HL-60 (cell line): ENCODE measurements around the gene FPGS.

Experiments
- DNase-seq, 2 experiments: peaks; one replicate each; pipeline ENCODE4 v3.0.0-alpha.2; 2010 to 2020; ENCODE audit warnings: low read depth in 1 of 2, low spot score in 1 of 2
- H3K27ac ChIP-seq: fragments of 250-450 bp; sonication (Bioruptor Pico); replicated peaks from 2 replicates; pipeline ENCODE4 v1.5.1; 2020; ENCODE audit warnings: mild to moderate bottlenecking, moderate library complexity
- H3K27me3 ChIP-seq: fragments of 250-450 bp; sonication (Bioruptor Pico); 2 replicates; pipeline ENCODE4 v1.5.1; 2021; ENCODE audit warnings: mild to moderate bottlenecking, moderate library complexity; ENCODE audit not compliant: insufficient read depth, poor library complexity, severe bottlenecking
- H3K4me3 ChIP-seq: replicated peaks from 2 replicates; pipeline ENCODE4 v1.5.1; 2011; ENCODE audit warnings: mild to moderate bottlenecking, control low read depth, low read length; ENCODE audit not compliant: insufficient read depth
- GABPA ChIP-seq: IDR thresholded peaks from 2 replicates; pipeline ENCODE4 v1.6.1; 2012; ENCODE audit warnings: low read depth
- POLR2AphosphoS5 ChIP-seq: IDR thresholded peaks from 2 replicates; pipeline ENCODE4 v1.6.1; 2012; ENCODE audit warnings: low read depth
- SPI1 ChIP-seq: IDR thresholded peaks from 2 replicates; pipeline ENCODE4 v1.6.1; 2012; ENCODE audit warnings: low read depth, mild to moderate bottlenecking, borderline replicate concordance
- TF ChIP-seq, protein P1 (sequence below): IDR thresholded peaks from 2 replicates; pipeline ENCODE4 v1.6.1; 2012; ENCODE audit warnings: low read depth; ENCODE audit not compliant: insufficient replicate concordance
- TF ChIP-seq, protein P2 (sequence below): IDR thresholded peaks from one replicate; pipeline ENCODE4 v1.5.1; 2011; ENCODE audit warnings: low read length, control low read depth, inconsistent platforms; ENCODE audit not compliant: insufficient read depth

Gene FPGS

DNA sequence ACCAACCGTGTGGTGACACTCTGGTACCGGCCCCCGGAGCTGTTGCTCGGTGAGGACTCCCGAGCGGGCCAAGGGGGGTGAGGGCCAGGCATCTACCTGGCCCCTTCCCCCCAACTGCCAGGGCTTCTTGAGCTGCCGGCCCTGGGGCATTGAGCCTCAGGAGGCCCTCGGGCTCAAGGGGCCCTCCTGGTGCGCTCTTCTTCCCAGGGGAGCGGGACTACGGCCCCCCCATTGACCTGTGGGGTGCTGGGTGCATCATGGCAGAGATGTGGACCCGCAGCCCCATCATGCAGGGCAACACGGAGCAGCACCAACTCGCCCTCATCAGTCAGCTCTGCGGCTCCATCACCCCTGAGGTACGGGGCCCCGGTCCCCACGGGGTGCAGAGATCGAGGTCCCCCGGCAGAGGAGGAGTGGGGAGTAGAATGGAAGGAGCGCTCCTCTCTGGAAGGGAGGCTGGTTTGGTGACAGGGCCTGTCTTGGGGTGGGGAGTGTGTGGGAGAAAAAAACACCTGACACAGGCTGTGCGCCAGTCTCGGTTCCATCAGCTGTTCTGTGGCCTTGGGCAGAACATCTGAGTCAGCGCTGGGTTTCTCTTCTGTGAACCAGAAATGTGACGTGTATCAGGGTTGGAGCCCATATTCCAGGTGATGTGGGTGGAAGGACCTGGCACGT lies 14.2 kb upstream of the FPGS start:
- TF ChIP-seq, protein P1, sequence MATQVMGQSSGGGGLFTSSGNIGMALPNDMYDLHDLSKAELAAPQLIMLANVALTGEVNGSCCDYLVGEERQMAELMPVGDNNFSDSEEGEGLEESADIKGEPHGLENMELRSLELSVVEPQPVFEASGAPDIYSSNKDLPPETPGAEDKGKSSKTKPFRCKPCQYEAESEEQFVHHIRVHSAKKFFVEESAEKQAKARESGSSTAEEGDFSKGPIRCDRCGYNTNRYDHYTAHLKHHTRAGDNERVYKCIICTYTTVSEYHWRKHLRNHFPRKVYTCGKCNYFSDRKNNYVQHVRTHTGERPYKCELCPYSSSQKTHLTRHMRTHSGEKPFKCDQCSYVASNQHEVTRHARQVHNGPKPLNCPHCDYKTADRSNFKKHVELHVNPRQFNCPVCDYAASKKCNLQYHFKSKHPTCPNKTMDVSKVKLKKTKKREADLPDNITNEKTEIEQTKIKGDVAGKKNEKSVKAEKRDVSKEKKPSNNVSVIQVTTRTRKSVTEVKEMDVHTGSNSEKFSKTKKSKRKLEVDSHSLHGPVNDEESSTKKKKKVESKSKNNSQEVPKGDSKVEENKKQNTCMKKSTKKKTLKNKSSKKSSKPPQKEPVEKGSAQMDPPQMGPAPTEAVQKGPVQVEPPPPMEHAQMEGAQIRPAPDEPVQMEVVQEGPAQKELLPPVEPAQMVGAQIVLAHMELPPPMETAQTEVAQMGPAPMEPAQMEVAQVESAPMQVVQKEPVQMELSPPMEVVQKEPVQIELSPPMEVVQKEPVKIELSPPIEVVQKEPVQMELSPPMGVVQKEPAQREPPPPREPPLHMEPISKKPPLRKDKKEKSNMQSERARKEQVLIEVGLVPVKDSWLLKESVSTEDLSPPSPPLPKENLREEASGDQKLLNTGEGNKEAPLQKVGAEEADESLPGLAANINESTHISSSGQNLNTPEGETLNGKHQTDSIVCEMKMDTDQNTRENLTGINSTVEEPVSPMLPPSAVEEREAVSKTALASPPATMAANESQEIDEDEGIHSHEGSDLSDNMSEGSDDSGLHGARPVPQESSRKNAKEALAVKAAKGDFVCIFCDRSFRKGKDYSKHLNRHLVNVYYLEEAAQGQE = no peak
- TF ChIP-seq SPI1 (no peak), GABPA (no peak), POLR2AphosphoS5 (no peak)
- TF ChIP-seq, protein P2, sequence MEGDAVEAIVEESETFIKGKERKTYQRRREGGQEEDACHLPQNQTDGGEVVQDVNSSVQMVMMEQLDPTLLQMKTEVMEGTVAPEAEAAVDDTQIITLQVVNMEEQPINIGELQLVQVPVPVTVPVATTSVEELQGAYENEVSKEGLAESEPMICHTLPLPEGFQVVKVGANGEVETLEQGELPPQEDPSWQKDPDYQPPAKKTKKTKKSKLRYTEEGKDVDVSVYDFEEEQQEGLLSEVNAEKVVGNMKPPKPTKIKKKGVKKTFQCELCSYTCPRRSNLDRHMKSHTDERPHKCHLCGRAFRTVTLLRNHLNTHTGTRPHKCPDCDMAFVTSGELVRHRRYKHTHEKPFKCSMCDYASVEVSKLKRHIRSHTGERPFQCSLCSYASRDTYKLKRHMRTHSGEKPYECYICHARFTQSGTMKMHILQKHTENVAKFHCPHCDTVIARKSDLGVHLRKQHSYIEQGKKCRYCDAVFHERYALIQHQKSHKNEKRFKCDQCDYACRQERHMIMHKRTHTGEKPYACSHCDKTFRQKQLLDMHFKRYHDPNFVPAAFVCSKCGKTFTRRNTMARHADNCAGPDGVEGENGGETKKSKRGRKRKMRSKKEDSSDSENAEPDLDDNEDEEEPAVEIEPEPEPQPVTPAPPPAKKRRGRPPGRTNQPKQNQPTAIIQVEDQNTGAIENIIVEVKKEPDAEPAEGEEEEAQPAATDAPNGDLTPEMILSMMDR = no peak
- Histone ChIP-seq H3K27me3 (no peaks in the 10 kb centered on the region), H3K4me3 (no peak overlapping the region), H3K27ac (no peak overlapping the region)
- no peak for DNase-seq

DNA sequence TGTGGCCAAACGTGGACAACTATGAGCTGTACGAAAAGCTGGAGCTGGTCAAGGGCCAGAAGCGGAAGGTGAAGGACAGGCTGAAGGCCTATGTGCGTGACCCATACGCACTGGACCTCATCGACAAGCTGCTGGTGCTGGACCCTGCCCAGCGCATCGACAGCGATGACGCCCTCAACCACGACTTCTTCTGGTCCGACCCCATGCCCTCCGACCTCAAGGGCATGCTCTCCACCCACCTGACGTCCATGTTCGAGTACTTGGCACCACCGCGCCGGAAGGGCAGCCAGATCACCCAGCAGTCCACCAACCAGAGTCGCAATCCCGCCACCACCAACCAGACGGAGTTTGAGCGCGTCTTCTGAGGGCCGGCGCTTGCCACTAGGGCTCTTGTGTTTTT lies 13.5 kb upstream of the FPGS start:
- Histone ChIP-seq H3K27me3 (no peaks in the 10 kb centered on the region), H3K4me3 (no peak overlapping the region)

DNA sequence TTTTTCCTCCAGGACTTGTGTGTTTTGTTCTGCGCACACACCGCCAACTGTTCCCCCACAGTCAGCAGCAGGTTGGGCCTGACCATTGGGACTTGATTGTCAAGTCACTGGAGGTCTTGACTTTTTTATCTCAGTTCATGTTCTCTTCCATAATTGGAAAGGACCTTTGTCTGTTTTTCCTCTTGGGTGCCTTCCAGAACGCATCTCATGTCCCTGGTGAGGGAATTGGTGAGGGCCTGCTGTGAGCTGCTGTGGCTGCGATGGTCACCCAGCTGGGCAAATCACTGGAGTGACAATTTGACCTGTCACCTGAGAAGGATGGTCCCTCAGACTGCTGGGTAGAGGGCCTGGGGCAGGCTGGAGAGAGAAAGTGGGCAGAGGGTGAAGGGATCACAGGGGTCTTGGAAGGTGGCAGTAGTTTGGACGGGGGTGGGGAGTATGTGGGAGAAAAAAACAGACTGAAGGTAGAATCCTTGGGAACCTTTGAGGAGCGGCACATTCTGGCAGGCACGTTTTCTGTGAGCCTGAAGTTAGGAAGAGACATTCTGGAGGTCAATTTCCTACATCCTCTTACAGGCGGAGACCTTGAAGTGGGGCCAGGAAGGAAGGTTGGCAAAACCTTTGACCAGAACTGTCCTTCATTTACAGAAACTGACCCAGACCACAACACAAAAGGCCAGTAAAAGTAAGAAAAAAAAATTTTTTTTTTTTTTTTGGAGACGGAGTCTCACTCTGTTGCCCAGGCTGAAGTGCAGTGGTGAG lies 12.4 kb upstream of the FPGS start:
- no peak for DNase-seq
- no peak for TF ChIP-seq GABPA
- no peak for TF ChIP-seq POLR2AphosphoS5
- TF ChIP-seq, protein P1 = no peak
- no peak for TF ChIP-seq SPI1
- TF ChIP-seq, protein P2 = no peak
- H3K27me3 ChIP-seq = no peaks in the 10 kb centered on the region
- H3K4me3 ChIP-seq = no peak overlapping the region
- no peak overlapping the region for H3K27ac ChIP-seq

More for the DNA sequence above, 13.5 kb upstream of the FPGS start:
- H3K27ac ChIP-seq = no peak overlapping the region
- TF ChIP-seq, protein P1 = no peak
- TF ChIP-seq SPI1 (no peak), POLR2AphosphoS5 (no peak), GABPA (no peak)
- TF ChIP-seq, protein P2 = no peak
- no peak for DNase-seq
